Epithelial cell of proximal tubule (primary cell): ENCODE measurements around the gene FAM168A. TPM values are rescaled to one million over a fixed set of nuclear protein-coding genes. Genes with fewer than 3 reads are reported as not detected.

Experiments
- DNase-seq: peaks from one replicate; pipeline ENCODE4 v3.0.0-alpha.2; 2011; ENCODE audit warnings: low read depth
- H3K4me3 ChIP-seq: 2 replicates; pipeline ENCODE4 v1.5.1; 2011; ENCODE audit warnings: low read depth, mild to moderate bottlenecking, low read length
- total RNA-seq: library from RNA; depleted of rRNA; stranded (reverse); fragments of >200 nt; gene quantifications from 2 replicates; pipeline ENCODE4 v1.2.3, GENCODE V29; 2015
- TF ChIP-seq, protein P1 (sequence below): conservative IDR thresholded peaks from 2 replicates; pipeline ENCODE4 v1.5.1; 2012; ENCODE audit warnings: low read depth, mild to moderate bottlenecking, low read length

Gene FAM168A
- total RNA-seq, 1 donor from 2014 or later: 10.0 TPM

DNA sequence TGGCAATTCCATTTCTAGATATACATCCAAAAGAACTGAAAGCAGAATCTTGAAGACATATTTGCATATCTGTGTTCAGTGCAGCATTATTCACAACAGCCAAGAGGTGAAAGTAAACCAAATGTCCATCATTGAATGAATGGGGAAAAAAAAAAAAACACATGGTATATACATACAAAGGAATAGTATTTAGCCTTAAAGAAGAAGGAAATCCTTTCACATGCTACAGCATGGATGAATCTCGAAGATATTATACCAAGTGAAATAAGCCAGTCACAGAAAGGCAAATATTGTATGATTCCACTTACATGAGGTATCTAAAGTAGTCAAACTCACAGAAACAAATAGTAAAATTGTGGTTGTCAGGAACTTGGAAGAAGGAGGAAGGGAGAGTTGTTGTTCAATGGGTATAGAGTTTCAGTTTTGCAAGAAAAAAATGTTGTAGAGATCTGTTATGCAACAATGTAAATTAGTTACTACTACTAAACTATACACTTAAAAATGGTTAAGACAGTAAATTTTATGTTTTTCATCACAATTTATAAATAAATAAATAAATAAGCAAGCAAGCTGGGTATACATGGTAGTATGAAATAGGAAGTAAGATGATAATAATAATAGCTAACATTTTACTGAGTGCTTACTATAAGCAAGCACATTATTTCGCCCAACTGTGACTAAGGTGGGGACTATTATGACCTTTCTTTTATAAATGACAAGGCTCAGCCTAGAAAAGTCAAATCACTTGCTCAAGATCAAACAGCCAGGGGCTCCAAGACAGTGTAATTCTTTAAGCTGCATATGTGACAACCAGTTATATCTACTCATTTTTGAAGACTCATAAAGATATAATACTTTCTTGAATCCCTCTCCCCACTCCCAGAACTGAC, 50.0 kb downstream of the FAM168A start:
- TF ChIP-seq, protein P1, sequence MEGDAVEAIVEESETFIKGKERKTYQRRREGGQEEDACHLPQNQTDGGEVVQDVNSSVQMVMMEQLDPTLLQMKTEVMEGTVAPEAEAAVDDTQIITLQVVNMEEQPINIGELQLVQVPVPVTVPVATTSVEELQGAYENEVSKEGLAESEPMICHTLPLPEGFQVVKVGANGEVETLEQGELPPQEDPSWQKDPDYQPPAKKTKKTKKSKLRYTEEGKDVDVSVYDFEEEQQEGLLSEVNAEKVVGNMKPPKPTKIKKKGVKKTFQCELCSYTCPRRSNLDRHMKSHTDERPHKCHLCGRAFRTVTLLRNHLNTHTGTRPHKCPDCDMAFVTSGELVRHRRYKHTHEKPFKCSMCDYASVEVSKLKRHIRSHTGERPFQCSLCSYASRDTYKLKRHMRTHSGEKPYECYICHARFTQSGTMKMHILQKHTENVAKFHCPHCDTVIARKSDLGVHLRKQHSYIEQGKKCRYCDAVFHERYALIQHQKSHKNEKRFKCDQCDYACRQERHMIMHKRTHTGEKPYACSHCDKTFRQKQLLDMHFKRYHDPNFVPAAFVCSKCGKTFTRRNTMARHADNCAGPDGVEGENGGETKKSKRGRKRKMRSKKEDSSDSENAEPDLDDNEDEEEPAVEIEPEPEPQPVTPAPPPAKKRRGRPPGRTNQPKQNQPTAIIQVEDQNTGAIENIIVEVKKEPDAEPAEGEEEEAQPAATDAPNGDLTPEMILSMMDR: no peak
- no peak for DNase-seq
- H3K4me3 ChIP-seq: no peak overlapping the region

DNA sequence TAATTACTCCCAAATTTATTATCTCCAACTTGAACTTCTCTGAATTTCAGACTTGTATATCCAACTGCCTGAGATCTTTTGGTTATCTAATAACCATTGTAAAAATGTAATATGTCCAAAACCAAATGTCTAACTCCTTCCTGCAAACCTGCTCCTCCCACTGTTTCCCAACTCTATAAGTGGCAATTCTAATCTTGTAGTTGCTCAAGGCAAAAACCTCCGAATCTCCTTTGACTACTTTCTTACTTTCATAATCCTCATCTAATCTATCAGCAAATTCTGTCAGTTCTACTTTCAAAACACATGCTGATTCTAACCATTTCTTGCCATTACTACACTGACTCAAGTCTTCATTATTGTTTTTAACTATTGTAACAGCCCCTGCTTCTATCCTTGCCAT, 55.7 kb downstream of the FAM168A start:
- TF ChIP-seq, protein P1: no peak
- no peak overlapping the region for H3K4me3 ChIP-seq
- no peak for DNase-seq

DNA sequence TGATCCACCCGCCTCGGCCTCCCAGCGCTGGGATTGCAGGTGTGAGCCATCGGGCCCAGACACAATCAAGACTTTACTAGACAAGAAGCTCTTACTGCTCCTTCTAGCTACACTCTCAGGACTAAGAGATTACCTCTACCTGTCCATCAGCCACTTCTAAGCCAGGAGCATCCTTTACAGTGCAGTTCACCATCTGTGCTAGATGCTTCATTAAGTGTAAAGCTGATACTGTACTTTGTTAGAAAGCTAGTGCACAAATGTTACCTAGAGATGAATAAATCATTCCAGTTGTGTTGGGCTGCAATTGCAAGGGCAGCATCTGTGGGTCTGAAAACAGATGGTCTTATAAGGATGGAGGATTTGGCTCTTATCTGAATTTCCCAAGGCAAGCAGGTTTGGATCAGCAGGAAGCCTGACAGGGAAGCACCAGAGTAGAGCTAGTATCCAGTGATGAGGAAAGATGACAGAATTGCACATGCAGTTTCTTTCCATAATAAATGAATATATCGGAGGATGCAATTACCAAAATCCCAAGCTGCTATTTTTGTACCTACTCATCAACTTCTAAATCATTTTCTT, 58.3 kb downstream of the FAM168A start:
- TF ChIP-seq, protein P1: no peak
- no peak overlapping the region for H3K4me3 ChIP-seq
- no peak for DNase-seq

GRCh38 chr11:73538381-73538872, 59.5 kb downstream of the FAM168A start:
- H3K4me3 ChIP-seq: no peak overlapping the region
- TF ChIP-seq, protein P1: no peak
- no peak for DNase-seq

GRCh38 chr11:73537969-73538368, 59.9 kb downstream of the FAM168A start:
- TF ChIP-seq, protein P1: no peak
- H3K4me3 ChIP-seq: no peak overlapping the region
- no peak for DNase-seq

DNA sequence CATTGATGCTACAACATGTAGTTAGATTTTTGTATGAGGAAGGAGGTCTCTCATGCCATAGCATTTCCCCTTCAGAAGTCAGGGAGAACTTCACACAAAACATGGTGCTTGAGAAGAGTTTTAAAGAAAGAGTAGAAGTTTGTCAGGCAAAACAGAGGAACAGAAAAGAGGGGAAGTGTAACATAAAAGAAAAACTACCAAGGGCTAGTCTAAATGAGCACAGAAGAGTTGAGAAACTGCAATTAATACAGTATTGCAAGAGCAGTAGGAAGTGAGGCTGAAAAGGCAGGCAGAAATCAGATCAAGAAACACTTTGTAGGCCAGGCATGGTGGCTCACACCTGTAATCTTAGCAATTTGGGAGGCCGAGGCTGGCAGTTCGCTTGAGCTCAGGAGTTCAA, 61.0 kb downstream of the FAM168A start:
- TF ChIP-seq, protein P1: no peak
- no peak overlapping the region for H3K4me3 ChIP-seq
- no peak for DNase-seq
